Measurements from ENCODE around the gene MAPK1IP1L. TPM values are rescaled to one million over a fixed set of nuclear protein-coding genes. Genes with fewer than 3 reads are reported as not detected.

MAPK1IP1L gene
- total RNA-seq, 4 donors from 2014 or later: 36.8 to 73.7 (median 54.0) TPM

GRCh38 chr14:55115460-55115859 is 64.0 kb downstream of the MAPK1IP1L start:
- WGBS, 2 donors: 54 to 58% methylated on average over 3 of the region's 3 CpGs
- H3K4me3 ChIP-seq (ENCODE audit: low read depth, poor library complexity, severe bottlenecking): no peak overlapping the region
- no peak for TF ChIP-seq POLR2A (IDR thresholded peaks at IDR 0.05)
- no peak for TF ChIP-seq CTCF (IDR thresholded peaks at IDR 0.05)
- intact Hi-C loops (cut with DNase I; ENCODE audit: low total_unique reads): no loop called here
- no peak for DNase-seq (ENCODE audit: low spot score in 2 of 2)

- DNase-seq (ENCODE audit: low spot score in 2 of 2): no peak
- intact Hi-C loops (cut with DNase I; ENCODE audit: low total_unique reads): no loop called here
- TF ChIP-seq CTCF (IDR thresholded peaks at IDR 0.05): no peak
- TF ChIP-seq POLR2A (IDR thresholded peaks at IDR 0.05): no peak
- H3K4me3 ChIP-seq (ENCODE audit: low read depth, poor library complexity, severe bottlenecking): no peak overlapping the region
- 67 to 84% methylated on average over 4 of the region's 4 CpGs for WGBS, 2 donors
Observed at GRCh38 chr14:55115861-55116245, 64.4 kb downstream of the MAPK1IP1L start.

GRCh38 chr14:55116246-55117030 is 65.0 kb downstream of the MAPK1IP1L start:
- no peak overlapping the region for H3K4me3 ChIP-seq (ENCODE audit: low read depth, poor library complexity, severe bottlenecking)
- TF ChIP-seq POLR2A (IDR thresholded peaks at IDR 0.05): no peak
- no peak for TF ChIP-seq CTCF (IDR thresholded peaks at IDR 0.05)
- whole genome bisulfite sequencing, 2 donors: 51 to 67% methylated on average over 11 of the region's 11 CpGs
- no peak for DNase-seq (ENCODE audit: low spot score in 2 of 2)
- intact Hi-C loops (cut with DNase I; ENCODE audit: low total_unique reads): no loop called here

- TF ChIP-seq POLR2A (IDR thresholded peaks at IDR 0.05): no peak
- no peak for TF ChIP-seq CTCF (IDR thresholded peaks at IDR 0.05)
- no peak overlapping the region for H3K4me3 ChIP-seq (ENCODE audit: low read depth, poor library complexity, severe bottlenecking)
- peak in 1 of 2 donors; percentile 67 for DNase-seq (ENCODE audit: low spot score in 2 of 2)
- intact Hi-C loops (cut with DNase I; ENCODE audit: low total_unique reads): no loop called here
- 40 to 46% methylated on average over 7 of the region's 7 CpGs for WGBS, 2 donors
Observed at GRCh38 chr14:55117803-55118441, 66.5 kb downstream of the MAPK1IP1L start.

GRCh38 chr14:55118761-55119160 is 67.3 kb downstream of the MAPK1IP1L start:
- intact Hi-C loops (cut with DNase I; ENCODE audit: low total_unique reads): no loop called here
- no peak overlapping the region for H3K4me3 ChIP-seq (ENCODE audit: low read depth, poor library complexity, severe bottlenecking)
- no peak for DNase-seq (ENCODE audit: low spot score in 2 of 2)
- WGBS, 2 donors: 16 to 27% methylated on average over 3 of the region's 3 CpGs
- no peak for TF ChIP-seq POLR2A (IDR thresholded peaks at IDR 0.05)
- no peak for TF ChIP-seq CTCF (IDR thresholded peaks at IDR 0.05)

Other genes starting within 250 kb of the MAPK1IP1L start
- 10 to 100 TPM in 3 of 4 donors, 1 to 10 TPM in 1; 9.5 to 24.1 (median 15.4) TPM for gene GCH1, start 148.8 kb upstream of the MAPK1IP1L start, total RNA-seq
- 1 to 10 TPM; 1.1 to 3.8 (median 2.3) TPM for gene WDHD1, start 24.5 kb upstream of the MAPK1IP1L start, total RNA-seq
- 1 to 10 TPM; 6.9 to 9.3 (median 7.5) TPM for gene SOCS4, start 24.4 kb upstream of the MAPK1IP1L start, total RNA-seq
- 100 to 1,000 TPM; 755 to 857 (median 826) TPM for gene LGALS3, start 77.6 kb downstream of the MAPK1IP1L start, total RNA-seq
- 1 to 10 TPM in 2 of 4 donors, under 1 TPM in 2; 0.53 to 2.4 (median 1.1) TPM for gene DLGAP5, start 139.9 kb downstream of the MAPK1IP1L start, total RNA-seq
- 10 to 100 TPM; 29.7 to 48.1 (median 37.3) TPM for gene FBXO34, start 219.8 kb downstream of the MAPK1IP1L start, total RNA-seq